Gastroesophageal sphincter (tissue), 4 donors: Measurements from ENCODE around the gene TNFRSF11A. TPM values are rescaled to one million over a fixed set of nuclear protein-coding genes. Genes with fewer than 3 reads are reported as not detected.

ENCODE experiments used
- ATAC-seq: fragments of 150-250 bp; one replicate; pipeline ENCODE4 v1.9.1; 2016; ENCODE audit warnings: mild to moderate bottlenecking, moderate library complexity
- H3K27ac ChIP-seq, 4 donors: fragments of 200-600 bp; sonication (generic) in 3 of 4; 1 replicate in 3 of 4; 2 replicates in 1 of 4; pipeline ENCODE4 v1.5.1; 2016 to 2019
- H3K27me3 ChIP-seq: fragments of 200-600 bp; sonication (generic); one replicate; pipeline ENCODE4 v1.5.1; 2019
- H3K36me3 ChIP-seq, 2 donors: fragments of 200-600 bp; sonication (generic); one replicate each; pipeline ENCODE4 v1.5.1; 2019; ENCODE audit warnings: control low read depth in 1 of 2
- H3K4me1 ChIP-seq, 3 donors: fragments of 200-600 bp; sonication (generic); 1 replicate in 2 of 3; 2 replicates in 1 of 3; pipeline ENCODE4 v1.5.1; 2016 to 2019; ENCODE audit warnings: control low read depth in 2 of 3
- H3K4me3 ChIP-seq, 2 donors: fragments of 200-600 bp; sonication (generic); one replicate each; pipeline ENCODE4 v1.5.1; 2019; ENCODE audit warnings: mild to moderate bottlenecking in 1 of 2, moderate library complexity in 1 of 2
- H3K9me3 ChIP-seq, 3 donors: fragments of 200-600 bp; sonication (generic); one replicate each; pipeline ENCODE4 v1.5.1; 2017 to 2019; ENCODE audit warnings: control low read depth in 2 of 3
- EP300 ChIP-seq: sonication (generic); formaldehyde crosslinking; IDR thresholded peaks from one replicate; pipeline ENCODE4 v1.6.1; 2017; ENCODE audit warnings: antibody characterized with exemption, mild to moderate bottlenecking
- POLR2A ChIP-seq, 2 donors: fragments of 450-650 bp; IDR thresholded peaks; one replicate each; pipeline ENCODE4 v1.6.1; 2017; ENCODE audit warnings: antibody characterized with exemption in 2 of 2, mild to moderate bottlenecking in 2 of 2, moderate library complexity in 1 of 2
- POLR2AphosphoS5 ChIP-seq: sonication (generic); formaldehyde crosslinking; IDR thresholded peaks from one replicate; pipeline ENCODE4 v1.6.1; 2017; ENCODE audit warnings: antibody characterized with exemption
- WGBS, 2 donors: methylation state at CpG; one replicate each; pipeline ENCODE4 v1.1.5; 2018; ENCODE audit warnings: low coverage in 1 of 2; 5-methylcytosine and 5-hydroxymethylcytosine counted together
- total RNA-seq, 4 donors: library from RNA; depleted of rRNA; stranded (reverse); fragments of >200 nt; gene quantifications; one replicate each; pipeline ENCODE4 v1.1.0, GENCODE V29; 2016
- TF ChIP-seq, protein P1 (sequence below), 4 experiments: fragments of 200-600 bp in 2 of 4; fragments of 450-650 bp in 2 of 4; sonication (generic) in 1 of 4; IDR thresholded peaks; one replicate each; pipeline ENCODE4 v1.5.1; 2017 to 2019; ENCODE audit warnings: antibody characterized with exemption in 4 of 4, mild to moderate bottlenecking in 2 of 4, moderate library complexity in 2 of 4

TNFRSF11A gene
- total RNA-seq, 4 donors from 2014 or later = 0.31 to 7.5 (median 1.4) TPM

DNA sequence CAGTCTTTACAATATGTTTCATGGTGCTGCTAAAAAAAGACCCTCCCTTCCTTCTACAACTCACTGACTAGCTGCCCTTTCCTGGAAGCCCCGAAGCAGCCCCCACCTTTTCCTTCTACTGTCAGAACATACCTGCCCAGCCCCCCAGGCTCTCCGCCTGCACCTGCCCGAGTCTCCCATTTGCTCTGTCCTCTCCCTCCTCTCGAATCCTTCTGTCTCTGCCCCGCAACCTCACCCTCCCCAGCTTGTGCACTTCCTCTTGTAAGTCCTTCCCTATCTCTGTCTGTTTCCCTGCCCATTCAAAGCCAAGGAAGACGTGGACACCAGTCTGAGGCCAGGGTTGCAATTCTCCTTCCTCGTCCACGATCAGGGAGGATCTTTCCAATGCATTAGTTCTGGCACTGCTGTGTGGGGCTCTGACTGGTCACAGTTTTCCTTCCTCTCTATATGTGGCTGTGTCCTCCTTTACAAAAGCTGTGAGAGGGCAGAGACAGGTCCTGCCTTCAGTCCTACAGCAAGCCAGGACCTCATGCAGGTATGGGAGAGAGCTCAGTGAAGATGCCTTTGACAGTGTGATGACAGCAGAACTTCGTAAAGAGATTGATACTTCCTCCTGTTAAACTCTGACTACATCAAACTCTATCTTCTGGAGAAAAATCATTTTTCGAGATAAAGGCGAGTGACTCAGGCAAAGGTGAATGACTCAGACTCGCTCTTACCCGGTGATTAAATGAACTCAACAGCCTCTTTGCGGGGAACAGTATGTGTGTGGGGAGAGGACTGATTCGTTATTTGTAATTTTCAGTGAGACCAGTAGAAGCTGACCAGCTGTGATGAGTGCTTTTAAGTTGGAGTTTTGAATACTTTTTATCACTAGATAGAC is 14.2 kb downstream of the TNFRSF11A start:
- H3K9me3 ChIP-seq = no peaks in the 10 kb centered on the region
- H3K4me1 ChIP-seq = no peaks in the 10 kb centered on the region
- no peak overlapping the region for H3K4me3 ChIP-seq
- ATAC-seq = no peak
- 45 to 66% methylated on average over 10 to 15 of the region's 15 CpGs for WGBS, 2 donors
- no peaks in the 10 kb centered on the region for H3K36me3 ChIP-seq
- no peak overlapping the region for H3K27ac ChIP-seq
- H3K27me3 ChIP-seq = peaks cover 9% of the 10 kb centered on the region
- no peak for TF ChIP-seq POLR2AphosphoS5
- TF ChIP-seq, protein P1, sequence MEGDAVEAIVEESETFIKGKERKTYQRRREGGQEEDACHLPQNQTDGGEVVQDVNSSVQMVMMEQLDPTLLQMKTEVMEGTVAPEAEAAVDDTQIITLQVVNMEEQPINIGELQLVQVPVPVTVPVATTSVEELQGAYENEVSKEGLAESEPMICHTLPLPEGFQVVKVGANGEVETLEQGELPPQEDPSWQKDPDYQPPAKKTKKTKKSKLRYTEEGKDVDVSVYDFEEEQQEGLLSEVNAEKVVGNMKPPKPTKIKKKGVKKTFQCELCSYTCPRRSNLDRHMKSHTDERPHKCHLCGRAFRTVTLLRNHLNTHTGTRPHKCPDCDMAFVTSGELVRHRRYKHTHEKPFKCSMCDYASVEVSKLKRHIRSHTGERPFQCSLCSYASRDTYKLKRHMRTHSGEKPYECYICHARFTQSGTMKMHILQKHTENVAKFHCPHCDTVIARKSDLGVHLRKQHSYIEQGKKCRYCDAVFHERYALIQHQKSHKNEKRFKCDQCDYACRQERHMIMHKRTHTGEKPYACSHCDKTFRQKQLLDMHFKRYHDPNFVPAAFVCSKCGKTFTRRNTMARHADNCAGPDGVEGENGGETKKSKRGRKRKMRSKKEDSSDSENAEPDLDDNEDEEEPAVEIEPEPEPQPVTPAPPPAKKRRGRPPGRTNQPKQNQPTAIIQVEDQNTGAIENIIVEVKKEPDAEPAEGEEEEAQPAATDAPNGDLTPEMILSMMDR (IDR thresholded peaks at IDR 0.05) = no peak
- TF ChIP-seq POLR2A (IDR thresholded peaks at IDR 0.05) = no peak
- no peak for TF ChIP-seq EP300

DNA sequence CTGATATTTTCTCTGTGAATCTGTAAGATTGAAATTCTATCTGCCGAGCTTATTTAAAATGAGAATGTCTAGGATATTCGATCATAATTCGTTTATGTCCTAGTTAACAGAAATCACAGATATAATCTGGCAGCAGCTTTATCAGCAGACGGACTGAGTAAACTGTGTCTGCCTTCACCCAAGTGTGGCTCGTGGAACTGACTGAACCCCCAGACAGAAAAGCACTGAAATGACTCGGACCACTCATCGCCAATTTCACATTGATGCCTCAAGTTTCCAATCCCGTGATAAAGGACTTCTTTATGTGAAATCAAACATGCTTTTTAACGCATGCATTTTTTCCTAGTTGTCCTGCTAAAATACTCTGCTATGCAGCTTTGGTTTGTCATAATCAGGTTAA is 15.9 kb downstream of the TNFRSF11A start:
- no peaks in the 10 kb centered on the region for H3K9me3 ChIP-seq
- ATAC-seq = no peak
- TF ChIP-seq, protein P1 (IDR thresholded peaks at IDR 0.05) = no peak
- TF ChIP-seq POLR2A (IDR thresholded peaks at IDR 0.05) (no peak), POLR2AphosphoS5 (no peak), EP300 (no peak)
- H3K4me1 ChIP-seq = no peaks in the 10 kb centered on the region
- H3K36me3 ChIP-seq = no peaks in the 10 kb centered on the region
- H3K27me3 ChIP-seq = no peaks in the 10 kb centered on the region
- no peak overlapping the region for H3K4me3 ChIP-seq
- 74 to 83% methylated on average over 9 of the region's 9 CpGs for WGBS, 2 donors
- no peak overlapping the region for H3K27ac ChIP-seq

DNA sequence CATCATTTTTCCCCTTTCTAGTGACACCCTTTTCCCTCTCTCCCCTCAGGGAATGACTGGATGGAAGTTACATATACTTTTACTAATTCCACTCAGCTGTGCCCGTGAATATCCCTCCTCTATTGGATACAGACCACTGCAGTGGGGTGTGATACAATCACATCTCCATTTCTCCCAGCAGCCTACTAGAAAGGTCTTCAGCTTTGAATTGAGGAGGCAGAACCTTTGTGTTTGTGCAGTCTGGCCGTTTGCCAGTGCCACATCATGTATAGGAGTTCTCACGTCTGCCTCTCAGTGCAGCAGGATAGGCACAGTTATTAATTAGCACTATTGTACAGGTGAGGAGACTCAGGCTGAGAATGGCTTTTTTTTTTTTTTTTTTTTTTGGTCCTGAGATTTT is 16.4 kb downstream of the TNFRSF11A start:
- Histone ChIP-seq H3K27ac (no peak overlapping the region), H3K27me3 (no peaks in the 10 kb centered on the region), H3K9me3 (no peaks in the 10 kb centered on the region), H3K4me1 (no peaks in the 10 kb centered on the region), H3K4me3 (no peak overlapping the region), H3K36me3 (no peaks in the 10 kb centered on the region)
- WGBS, 2 donors = 72 to 90% methylated on average over 2 to 3 of the region's 3 CpGs
- ATAC-seq = no peak
- TF ChIP-seq EP300 (no peak), POLR2A (IDR thresholded peaks at IDR 0.05) (no peak), POLR2AphosphoS5 (no peak)
- TF ChIP-seq, protein P1 (IDR thresholded peaks at IDR 0.05) = no peak

DNA sequence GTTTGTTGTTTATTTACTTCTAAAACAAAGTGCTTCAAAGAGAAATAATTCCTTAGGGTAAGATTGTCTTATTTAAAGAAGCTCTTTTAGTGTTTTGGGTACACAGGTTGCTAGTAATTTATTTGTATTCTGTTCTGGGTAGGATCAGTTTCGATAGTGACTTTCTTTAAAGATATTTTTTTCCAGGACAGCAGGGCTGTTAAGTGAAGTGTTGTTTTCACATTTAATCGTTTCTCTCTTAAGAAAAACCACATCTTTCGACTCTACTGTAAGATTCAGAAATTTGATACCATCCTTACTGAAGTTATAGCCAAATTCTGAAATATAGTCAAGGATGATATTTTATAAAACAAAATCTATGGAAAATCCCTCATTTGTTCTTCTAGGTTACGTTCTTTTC is 17.8 kb downstream of the TNFRSF11A start:
- no peak overlapping the region for H3K27ac ChIP-seq
- H3K4me3 ChIP-seq = no peak overlapping the region
- TF ChIP-seq POLR2AphosphoS5 = no peak
- no peak for TF ChIP-seq EP300
- no peak for TF ChIP-seq POLR2A (IDR thresholded peaks at IDR 0.05)
- TF ChIP-seq, protein P1 (IDR thresholded peaks at IDR 0.05) = no peak
- H3K4me1 ChIP-seq = no peaks in the 10 kb centered on the region
- H3K9me3 ChIP-seq = no peaks in the 10 kb centered on the region
- WGBS, 2 donors = 75 to 81% methylated on average over 3 to 4 of the region's 4 CpGs
- H3K36me3 ChIP-seq = no peaks in the 10 kb centered on the region
- H3K27me3 ChIP-seq = no peaks in the 10 kb centered on the region
- ATAC-seq = no peak

DNA sequence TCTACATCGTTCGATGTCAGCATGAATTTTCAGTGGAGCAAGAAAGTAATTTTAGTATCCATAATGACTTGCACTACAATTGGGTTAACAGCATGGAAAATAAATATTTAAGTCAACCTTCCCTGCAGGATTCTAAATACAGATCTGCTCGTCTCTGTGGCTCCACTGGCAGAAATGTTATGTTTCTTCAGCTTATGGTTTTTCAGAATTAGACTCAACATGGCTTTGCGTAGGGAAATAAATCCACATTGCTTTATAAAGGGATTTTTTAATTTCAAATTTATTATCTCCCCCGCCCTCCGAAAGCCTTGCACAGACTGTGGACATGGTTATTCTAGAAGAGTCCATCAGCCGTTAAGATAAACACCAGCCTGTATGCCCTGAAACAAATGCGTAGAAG is 18.2 kb downstream of the TNFRSF11A start:
- TF ChIP-seq POLR2A (IDR thresholded peaks at IDR 0.05) (no peak), EP300 (no peak), POLR2AphosphoS5 (no peak)
- TF ChIP-seq, protein P1 (IDR thresholded peaks at IDR 0.05) = no peak

More for the DNA sequence above, 18.2 kb downstream of the TNFRSF11A start:
- Histone ChIP-seq H3K27ac (no peak overlapping the region), H3K4me3 (no peak overlapping the region), H3K36me3 (no peaks in the 10 kb centered on the region), H3K4me1 (no peaks in the 10 kb centered on the region), H3K9me3 (no peaks in the 10 kb centered on the region), H3K27me3 (no peaks in the 10 kb centered on the region)
- WGBS, 2 donors = 45 to 69% methylated on average over 8 of the region's 8 CpGs
- no peak for ATAC-seq
